ENCODE results near the gene C1orf35.

DNA sequence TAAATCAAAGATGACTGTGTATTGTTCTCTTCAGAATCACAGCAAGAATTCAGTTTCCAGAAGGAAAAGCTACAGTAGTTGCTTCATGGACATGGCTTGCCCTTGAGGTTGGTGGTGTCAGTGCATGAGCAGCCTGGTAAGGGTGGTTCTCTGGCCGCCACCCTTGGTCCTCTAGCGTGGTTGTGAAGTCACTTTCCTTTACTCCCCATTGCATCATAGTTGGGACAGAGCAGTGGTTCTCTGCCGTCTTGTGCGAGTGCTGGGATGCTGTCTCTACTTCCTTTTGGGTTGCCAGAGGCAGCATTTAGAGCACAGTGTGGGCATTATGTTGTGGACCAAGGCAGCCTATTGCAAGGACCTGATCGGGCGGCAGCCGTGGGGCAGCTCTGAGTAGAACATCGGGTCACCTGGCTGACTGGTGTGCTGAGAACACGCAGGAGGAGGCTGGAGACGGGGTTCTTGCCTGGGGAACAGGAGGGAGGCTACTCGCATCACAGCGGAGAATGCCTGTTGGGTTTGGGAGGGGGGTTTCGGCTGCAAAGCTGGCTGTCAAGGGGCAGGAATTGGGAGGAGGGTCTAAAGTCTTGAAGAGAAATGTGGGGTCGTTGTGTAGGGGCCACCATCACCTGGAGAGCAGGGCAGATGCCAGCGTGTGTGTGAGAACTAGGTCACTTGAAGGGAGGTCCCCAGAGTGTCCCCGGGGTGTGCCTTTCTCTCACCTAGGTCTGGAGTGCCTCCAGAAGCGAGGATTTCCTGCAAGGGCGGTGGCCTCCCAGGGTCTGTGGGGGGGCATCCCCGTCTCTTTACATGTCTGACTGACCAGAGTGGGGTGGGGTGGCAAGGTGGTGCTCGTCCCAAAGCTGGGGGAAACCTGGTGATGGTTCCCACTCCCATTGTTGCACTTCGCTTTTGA lies 14.3 kb downstream of the C1orf35 start:
- TF ChIP-seq, protein P1, sequence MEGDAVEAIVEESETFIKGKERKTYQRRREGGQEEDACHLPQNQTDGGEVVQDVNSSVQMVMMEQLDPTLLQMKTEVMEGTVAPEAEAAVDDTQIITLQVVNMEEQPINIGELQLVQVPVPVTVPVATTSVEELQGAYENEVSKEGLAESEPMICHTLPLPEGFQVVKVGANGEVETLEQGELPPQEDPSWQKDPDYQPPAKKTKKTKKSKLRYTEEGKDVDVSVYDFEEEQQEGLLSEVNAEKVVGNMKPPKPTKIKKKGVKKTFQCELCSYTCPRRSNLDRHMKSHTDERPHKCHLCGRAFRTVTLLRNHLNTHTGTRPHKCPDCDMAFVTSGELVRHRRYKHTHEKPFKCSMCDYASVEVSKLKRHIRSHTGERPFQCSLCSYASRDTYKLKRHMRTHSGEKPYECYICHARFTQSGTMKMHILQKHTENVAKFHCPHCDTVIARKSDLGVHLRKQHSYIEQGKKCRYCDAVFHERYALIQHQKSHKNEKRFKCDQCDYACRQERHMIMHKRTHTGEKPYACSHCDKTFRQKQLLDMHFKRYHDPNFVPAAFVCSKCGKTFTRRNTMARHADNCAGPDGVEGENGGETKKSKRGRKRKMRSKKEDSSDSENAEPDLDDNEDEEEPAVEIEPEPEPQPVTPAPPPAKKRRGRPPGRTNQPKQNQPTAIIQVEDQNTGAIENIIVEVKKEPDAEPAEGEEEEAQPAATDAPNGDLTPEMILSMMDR (IDR thresholded peaks at IDR 0.05; ENCODE audit: poor library complexity): no peak
- TF ChIP-seq EZH2phosphoT487 (IDR thresholded peaks at IDR 0.05; ENCODE audit: low read depth, severe bottlenecking, unreplicated experiment): no peak

All from hepatocyte (in vitro differentiated cells).